DMS79 treated with DMSO at 0.1 percent for 48 hours (cell line): ENCODE results near the gene KLK2.

Experiments
- DNase-seq: peaks from one replicate; lab custom pipeline; 2025; lab: John Stamatoyannopoulos, UW

Gene KLK2

GRCh38 chr19:50873056-50873455, at the start of gene KLK2:
TSS of gene KLK2 (plus strand) at chr19:50873439. CDS start at chr19:50873474, 35 bp downstream.
- DNase-seq = no peak

GRCh38 chr19:50826492-50827240, 46.6 kb upstream of the KLK2 start:
- no peak for DNase-seq

- DNase-seq = no peak
Measured at GRCh38 chr19:50827476-50827875, 45.8 kb upstream of the KLK2 start.

- no peak for DNase-seq
Measured at GRCh38 chr19:50829801-50830200, 43.4 kb upstream of the KLK2 start.

GRCh38 chr19:50830266-50831025, 42.8 kb upstream of the KLK2 start:
- DNase-seq = no peak

GRCh38 chr19:50831026-50831396, 42.2 kb upstream of the KLK2 start:
- DNase-seq = no peak

GRCh38 chr19:50832666-50833065, 40.6 kb upstream of the KLK2 start:
- DNase-seq = no peak

GRCh38 chr19:50833117-50833801, 40.0 kb upstream of the KLK2 start, which contains the start of gene KLK15:
TSS of gene KLK15 (minus strand) at chr19:50833574. CDS start at chr19:50831492, 2,082 bp downstream.
- no peak for DNase-seq

GRCh38 chr19:50833802-50834167, 39.5 kb upstream of the KLK2 start:
- no peak for DNase-seq

- no peak for DNase-seq
Measured at GRCh38 chr19:50835103-50835784, 38.0 kb upstream of the KLK2 start.

GRCh38 chr19:50835785-50836542, 37.3 kb upstream of the KLK2 start:
- peak; percentile 11 for DNase-seq

GRCh38 chr19:50836543-50837195, 36.6 kb upstream of the KLK2 start:
- no peak for DNase-seq

GRCh38 chr19:50837300-50837699, 35.9 kb upstream of the KLK2 start:
- DNase-seq = no peak

- DNase-seq = no peak
Measured at GRCh38 chr19:50838239-50838638, 35.0 kb upstream of the KLK2 start.

GRCh38 chr19:50839712-50840655, 33.3 kb upstream of the KLK2 start:
- no peak for DNase-seq

- DNase-seq = no peak
Measured at GRCh38 chr19:50842130-50842529, 31.1 kb upstream of the KLK2 start.

- DNase-seq = no peak
Measured at GRCh38 chr19:50843205-50843604, 30.0 kb upstream of the KLK2 start.

GRCh38 chr19:50843701-50844221, 29.5 kb upstream of the KLK2 start:
- no peak for DNase-seq

GRCh38 chr19:50844296-50844935, 28.8 kb upstream of the KLK2 start:
- no peak for DNase-seq
